ENCODE measurements around the gene FADS1. TPM values are rescaled to one million over a fixed set of nuclear protein-coding genes. Genes with fewer than 3 reads are reported as not detected.

FADS1 gene
- 10 to 100 TPM; 16.1 to 28.9 TPM for total RNA-seq

- H3K36me3 Mint-ChIP-seq = peaks cover 21 to 26% of the 10 kb centered on the region in 2 donors
- no peaks in the 10 kb centered on the region for H3K9me3 Mint-ChIP-seq
- H3K27ac Mint-ChIP-seq = peak within 1 kb of the TSS; percentile 82 to 91
- DNase-seq (ENCODE audit: low spot score in 2 of 2) = peak; percentile 85
- ATAC-seq = peak; percentile 66 to 81
These were observed at the start of gene FADS1 for GRCh38 chr11:61816736-61817455. FADS1 (minus strand) TSS chr11:61817003; CDS start chr11:61816929, 74 bp downstream.

- Mint-ChIP-seq H3K9me3 (no peaks in the 10 kb centered on the region), H3K36me3 (no peaks in the 10 kb centered on the region), H3K27ac (peak overlapping the region in 1 of 2 donors; percentile 42)
- DNase-seq (ENCODE audit: low spot score in 2 of 2) (no peak), ATAC-seq (no peak)
These were observed 49.6 kb upstream of the FADS1 start for GRCh38 chr11:61866231-61866957.

- H3K36me3 Mint-ChIP-seq = no peaks in the 10 kb centered on the region
- ATAC-seq = no peak
- no peak for DNase-seq (ENCODE audit: low spot score in 2 of 2)
- no peaks in the 10 kb centered on the region for H3K9me3 Mint-ChIP-seq
- peak overlapping the region in 1 of 2 donors; percentile 42 for H3K27ac Mint-ChIP-seq
These were observed 48.3 kb upstream of the FADS1 start for GRCh38 chr11:61864814-61865775.

- ATAC-seq (no peak), DNase-seq (ENCODE audit: low spot score in 2 of 2) (no peak)
- Mint-ChIP-seq H3K9me3 (no peaks in the 10 kb centered on the region), H3K36me3 (no peaks in the 10 kb centered on the region), H3K27ac (no peak overlapping the region)
These were observed 46.8 kb upstream of the FADS1 start for GRCh38 chr11:61863548-61864081.

GRCh38 chr11:61862714-61863547 is 46.1 kb upstream of the FADS1 start:
- no peak for DNase-seq (ENCODE audit: low spot score in 2 of 2)
- Mint-ChIP-seq H3K27ac (no peak overlapping the region), H3K36me3 (no peaks in the 10 kb centered on the region), H3K9me3 (no peaks in the 10 kb centered on the region)
- ATAC-seq = no peak

- no peak overlapping the region for H3K27ac Mint-ChIP-seq
- no peaks in the 10 kb centered on the region for H3K9me3 Mint-ChIP-seq
- ATAC-seq (no peak), DNase-seq (ENCODE audit: low spot score in 2 of 2) (no peak)
- H3K36me3 Mint-ChIP-seq = no peaks in the 10 kb centered on the region
These were observed 44.8 kb upstream of the FADS1 start for GRCh38 chr11:61861634-61862033.

GRCh38 chr11:61860054-61860903 is 43.5 kb upstream of the FADS1 start:
- ATAC-seq (no peak), DNase-seq (ENCODE audit: low spot score in 2 of 2) (no peak)
- peak overlapping the region in 1 of 2 donors; percentile 57 for H3K27ac Mint-ChIP-seq
- no peaks in the 10 kb centered on the region for H3K36me3 Mint-ChIP-seq
- no peaks in the 10 kb centered on the region for H3K9me3 Mint-ChIP-seq

- ATAC-seq = no peak
- Mint-ChIP-seq H3K36me3 (no peaks in the 10 kb centered on the region), H3K9me3 (no peaks in the 10 kb centered on the region), H3K27ac (no peak overlapping the region)
- DNase-seq (ENCODE audit: low spot score in 2 of 2) = no peak
These were observed 39.3 kb upstream of the FADS1 start for GRCh38 chr11:61855939-61856680.

GRCh38 chr11:61854966-61855714 is 38.3 kb upstream of the FADS1 start:
- Mint-ChIP-seq H3K36me3 (no peaks in the 10 kb centered on the region), H3K27ac (no peak overlapping the region)
- no peak for DNase-seq (ENCODE audit: low spot score in 2 of 2)

GRCh38 chr11:61854206-61854895 is 37.5 kb upstream of the FADS1 start:
- Mint-ChIP-seq H3K36me3 (no peaks in the 10 kb centered on the region), H3K27ac (no peak overlapping the region), H3K9me3 (no peaks in the 10 kb centered on the region)
- no peak for DNase-seq (ENCODE audit: low spot score in 2 of 2)
- ATAC-seq = no peak

More at GRCh38 chr11:61854966-61855714, 38.3 kb upstream of the FADS1 start:
- no peak for ATAC-seq
- H3K9me3 Mint-ChIP-seq = no peaks in the 10 kb centered on the region

- no peaks in the 10 kb centered on the region for H3K9me3 Mint-ChIP-seq
- no peaks in the 10 kb centered on the region for H3K36me3 Mint-ChIP-seq
- no peak for DNase-seq (ENCODE audit: low spot score in 2 of 2)
These were observed 36.9 kb upstream of the FADS1 start for GRCh38 chr11:61853698-61854169.

GRCh38 chr11:61851900-61852295 is 35.1 kb upstream of the FADS1 start:
- DNase-seq (ENCODE audit: low spot score in 2 of 2) = no peak
- ATAC-seq = no peak
- no peak overlapping the region for H3K27ac Mint-ChIP-seq
- H3K9me3 Mint-ChIP-seq = no peaks in the 10 kb centered on the region
- no peaks in the 10 kb centered on the region for H3K36me3 Mint-ChIP-seq

More at GRCh38 chr11:61853698-61854169, 36.9 kb upstream of the FADS1 start:
- H3K27ac Mint-ChIP-seq = no peak overlapping the region
- no peak for ATAC-seq
